HEK293T (cell line): ENCODE results near the gene PHF11.

ENCODE experiments used
- ARNT ChIP-seq: fragments of 450-650 bp; IDR thresholded peaks from 2 replicates; pipeline ENCODE4 v1.6.1; 2017; ENCODE audit warnings: mild to moderate bottlenecking
- BHLHE40 ChIP-seq: fragments of 450-650 bp; IDR thresholded peaks from 2 replicates; pipeline ENCODE4 v1.6.1; 2016; ENCODE audit warnings: mild to moderate bottlenecking, moderate library complexity, borderline replicate concordance
- ELF4 ChIP-seq: fragments of 450-650 bp; IDR thresholded peaks from 2 replicates; pipeline ENCODE4 v1.6.1; 2017; ENCODE audit warnings: antibody characterized with exemption
- FOXA1 ChIP-seq: fragments of 450-650 bp; IDR thresholded peaks from 2 replicates; pipeline ENCODE4 v1.6.1; 2016; ENCODE audit warnings: mild to moderate bottlenecking
- FOXM1 ChIP-seq: fragments of 450-650 bp; IDR thresholded peaks from 2 replicates; pipeline ENCODE4 v1.6.1; 2017; ENCODE audit warnings: mild to moderate bottlenecking, borderline replicate concordance
- HDGF ChIP-seq: fragments of 450-650 bp; IDR thresholded peaks from 2 replicates; pipeline ENCODE4 v1.6.1; 2017; ENCODE audit warnings: antibody characterized with exemption, borderline replicate concordance
- L3MBTL2 ChIP-seq: fragments of 450-650 bp; conservative IDR thresholded peaks from 2 replicates; pipeline ENCODE4 v1.6.1; 2016; ENCODE audit warnings: mild to moderate bottlenecking
- NFRKB ChIP-seq: fragments of 450-650 bp; IDR thresholded peaks from 2 replicates; pipeline ENCODE4 v1.6.1; 2016; ENCODE audit warnings: mild to moderate bottlenecking, moderate library complexity
- SP1 ChIP-seq: fragments of 450-650 bp; IDR thresholded peaks from 2 replicates; pipeline ENCODE4 v1.6.1; 2017
- SUZ12 ChIP-seq: fragments of 450-650 bp; IDR thresholded peaks from 2 replicates; pipeline ENCODE4 v1.6.1; 2016; ENCODE audit warnings: mild to moderate bottlenecking
- TARDBP ChIP-seq: fragments of 450-650 bp; IDR thresholded peaks from 2 replicates; pipeline ENCODE4 v1.6.1; 2016
- ZNF384 ChIP-seq: fragments of 450-650 bp; IDR thresholded peaks from 2 replicates; pipeline ENCODE4 v1.6.1; 2016

GRCh38 chr13:49569993-49570689, 74.4 kb downstream of the PHF11 start:
- TF ChIP-seq SUZ12, result no peak
- TF ChIP-seq ELF4, result no peak
- TF ChIP-seq FOXM1, result no peak
- TF ChIP-seq ZNF384, result no peak
- TF ChIP-seq SP1, result no peak
- TF ChIP-seq L3MBTL2, result no peak
- TF ChIP-seq FOXA1, result no peak
- no peak for TF ChIP-seq BHLHE40
- TF ChIP-seq HDGF, result no peak
- no peak for TF ChIP-seq NFRKB
- no peak for TF ChIP-seq ARNT
- TF ChIP-seq TARDBP, result no peak
